ENCODE data around the gene LARGE2. TPM values are rescaled to one million over a fixed set of nuclear protein-coding genes. Genes with fewer than 3 reads are reported as not detected.

The LARGE2 gene
- total RNA-seq, 4 donors from 2014 or later, result not detected

GRCh38 chr11:45889555-45889954, 32.9 kb upstream of the LARGE2 start:
- TF ChIP-seq, protein P1, sequence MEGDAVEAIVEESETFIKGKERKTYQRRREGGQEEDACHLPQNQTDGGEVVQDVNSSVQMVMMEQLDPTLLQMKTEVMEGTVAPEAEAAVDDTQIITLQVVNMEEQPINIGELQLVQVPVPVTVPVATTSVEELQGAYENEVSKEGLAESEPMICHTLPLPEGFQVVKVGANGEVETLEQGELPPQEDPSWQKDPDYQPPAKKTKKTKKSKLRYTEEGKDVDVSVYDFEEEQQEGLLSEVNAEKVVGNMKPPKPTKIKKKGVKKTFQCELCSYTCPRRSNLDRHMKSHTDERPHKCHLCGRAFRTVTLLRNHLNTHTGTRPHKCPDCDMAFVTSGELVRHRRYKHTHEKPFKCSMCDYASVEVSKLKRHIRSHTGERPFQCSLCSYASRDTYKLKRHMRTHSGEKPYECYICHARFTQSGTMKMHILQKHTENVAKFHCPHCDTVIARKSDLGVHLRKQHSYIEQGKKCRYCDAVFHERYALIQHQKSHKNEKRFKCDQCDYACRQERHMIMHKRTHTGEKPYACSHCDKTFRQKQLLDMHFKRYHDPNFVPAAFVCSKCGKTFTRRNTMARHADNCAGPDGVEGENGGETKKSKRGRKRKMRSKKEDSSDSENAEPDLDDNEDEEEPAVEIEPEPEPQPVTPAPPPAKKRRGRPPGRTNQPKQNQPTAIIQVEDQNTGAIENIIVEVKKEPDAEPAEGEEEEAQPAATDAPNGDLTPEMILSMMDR (IDR thresholded peaks at IDR 0.05; ENCODE audit: low read depth), result no peak

- TF ChIP-seq, protein P1 (IDR thresholded peaks at IDR 0.05; ENCODE audit: low read depth), result no peak
Observed at GRCh38 chr11:45889966-45890365, 32.5 kb upstream of the LARGE2 start.

DNA sequence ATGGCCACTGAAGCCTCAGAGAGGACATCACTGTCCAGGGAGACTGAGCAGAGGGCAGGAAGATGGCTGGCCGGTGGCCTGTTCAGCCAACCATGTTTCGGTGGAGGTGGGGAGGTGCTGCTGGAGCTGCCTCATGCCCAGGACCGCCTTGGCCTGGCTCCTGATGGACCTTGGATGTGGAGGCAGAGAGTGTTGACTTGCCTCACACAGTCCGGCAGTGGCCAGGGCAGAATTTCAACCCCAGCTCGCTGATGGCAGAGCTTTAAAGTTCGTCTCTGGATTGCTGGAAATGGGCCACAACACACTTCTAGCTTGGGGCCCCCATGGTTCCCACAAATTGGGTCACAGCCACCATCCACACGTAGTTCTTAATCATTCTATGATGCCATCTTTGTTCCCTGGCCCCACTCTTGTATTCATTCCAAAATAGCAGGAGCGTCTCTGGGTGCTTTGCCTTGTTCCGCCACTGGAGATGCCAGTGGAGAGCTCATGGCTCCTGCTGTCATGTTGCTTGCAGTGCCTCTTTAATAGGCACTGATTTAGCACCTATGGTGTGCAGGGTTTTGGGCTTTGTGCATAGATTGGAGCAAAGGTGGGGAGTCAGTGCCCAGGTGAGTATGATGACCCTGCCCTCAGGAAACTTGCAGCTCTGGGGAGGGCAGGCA, 31.4 kb upstream of the LARGE2 start:
- TF ChIP-seq, protein P1 (IDR thresholded peaks at IDR 0.05; ENCODE audit: low read depth), result no peak

DNA sequence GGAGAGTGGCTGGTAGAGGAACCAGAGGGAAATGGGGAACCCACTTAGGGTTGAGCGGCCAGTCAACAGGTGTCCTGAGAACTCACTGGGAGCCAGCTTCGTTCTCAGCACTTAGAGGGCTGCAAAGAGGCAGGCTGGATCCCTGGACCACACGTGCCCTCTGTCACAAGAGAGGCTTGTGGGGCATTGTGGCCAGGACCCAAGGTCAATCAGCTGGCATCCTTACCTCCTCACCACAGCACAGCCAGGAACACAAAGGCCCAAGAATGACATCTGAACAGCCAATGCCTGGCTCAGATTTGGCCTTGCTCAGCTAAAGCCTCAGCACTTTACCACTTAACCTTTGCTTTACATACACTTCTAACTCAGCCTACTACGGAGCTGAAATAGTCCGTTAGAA, 29.6 kb upstream of the LARGE2 start:
- TF ChIP-seq, protein P1 (IDR thresholded peaks at IDR 0.05; ENCODE audit: low read depth), result no peak

DNA sequence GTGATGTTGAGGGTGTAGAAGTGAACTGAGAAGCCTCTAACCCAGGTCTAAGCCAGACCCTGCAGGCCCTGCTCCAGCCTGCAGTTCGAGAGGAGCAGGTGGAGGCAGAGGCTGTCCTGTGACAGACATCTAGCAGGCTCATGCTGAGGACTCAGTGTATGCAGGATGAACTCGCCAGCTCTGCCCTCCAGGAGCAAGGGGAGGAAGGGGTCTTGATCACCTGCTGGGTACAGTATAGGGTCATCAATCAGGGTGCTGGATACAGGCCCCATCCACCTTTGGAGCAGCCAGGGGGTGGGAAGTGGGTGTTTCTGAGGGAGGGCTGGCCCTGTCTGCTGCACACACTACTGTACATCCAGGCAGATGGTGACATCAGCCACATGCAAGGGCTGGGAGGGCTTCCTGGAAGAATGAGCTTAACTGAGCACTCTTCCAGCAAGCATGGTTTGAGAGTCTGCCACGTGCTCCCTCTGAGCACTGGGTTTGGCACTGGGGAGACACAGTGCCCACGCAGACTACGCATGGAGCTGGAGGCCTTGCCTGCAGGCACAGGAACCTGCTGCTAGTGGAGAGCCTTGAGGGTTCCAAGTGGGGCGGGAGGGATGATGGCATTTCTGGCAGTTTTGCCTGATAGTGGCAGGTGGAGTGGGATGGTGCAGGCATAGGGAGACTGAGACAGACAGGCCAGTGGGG, 27.8 kb upstream of the LARGE2 start:
- TF ChIP-seq, protein P1 (IDR thresholded peaks at IDR 0.05; ENCODE audit: low read depth), result no peak

DNA sequence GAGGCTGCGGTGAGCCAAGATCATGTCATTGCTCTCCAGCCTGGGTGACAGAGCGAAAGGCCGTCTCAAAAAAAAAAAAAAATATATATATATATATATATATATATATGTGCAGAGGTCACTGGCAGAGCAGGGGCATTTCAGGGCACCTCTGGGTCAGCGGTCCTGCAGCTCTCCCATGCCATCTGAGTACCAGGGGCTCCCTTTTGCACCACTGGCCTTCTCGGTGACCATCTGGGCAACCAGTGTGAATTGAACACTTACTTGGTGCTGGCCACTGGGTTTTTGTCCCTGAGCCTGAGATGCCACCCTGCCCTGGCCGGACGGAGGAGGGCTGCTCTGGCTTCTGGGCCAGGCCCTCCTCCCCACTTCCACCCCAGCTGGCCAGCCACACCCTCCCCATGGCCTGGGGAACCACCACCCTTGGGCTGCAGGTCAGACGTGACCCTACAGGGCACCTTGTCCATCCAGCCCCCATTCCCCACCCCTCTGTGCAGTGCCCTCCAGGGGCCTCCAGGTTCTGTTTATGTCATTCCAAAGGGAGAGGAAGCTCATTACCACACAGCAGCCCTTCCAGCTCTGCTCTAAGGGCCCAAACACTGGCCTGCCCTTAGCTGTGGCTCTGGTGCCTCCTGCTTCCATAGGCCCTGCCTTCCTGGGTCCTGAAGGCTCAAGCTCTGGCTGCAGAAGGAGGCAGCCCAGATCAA, 26.8 kb upstream of the LARGE2 start:
- TF ChIP-seq, protein P1 (IDR thresholded peaks at IDR 0.05; ENCODE audit: low read depth), result no peak

- TF ChIP-seq, protein P1 (IDR thresholded peaks at IDR 0.05; ENCODE audit: low read depth), result no peak
Observed at GRCh38 chr11:45896422-45896984, 26.0 kb upstream of the LARGE2 start.

All from subcutaneous adipose tissue (tissue), 4 donors.